Measurements from ENCODE around the gene PIGH.

PIGH gene

DNA sequence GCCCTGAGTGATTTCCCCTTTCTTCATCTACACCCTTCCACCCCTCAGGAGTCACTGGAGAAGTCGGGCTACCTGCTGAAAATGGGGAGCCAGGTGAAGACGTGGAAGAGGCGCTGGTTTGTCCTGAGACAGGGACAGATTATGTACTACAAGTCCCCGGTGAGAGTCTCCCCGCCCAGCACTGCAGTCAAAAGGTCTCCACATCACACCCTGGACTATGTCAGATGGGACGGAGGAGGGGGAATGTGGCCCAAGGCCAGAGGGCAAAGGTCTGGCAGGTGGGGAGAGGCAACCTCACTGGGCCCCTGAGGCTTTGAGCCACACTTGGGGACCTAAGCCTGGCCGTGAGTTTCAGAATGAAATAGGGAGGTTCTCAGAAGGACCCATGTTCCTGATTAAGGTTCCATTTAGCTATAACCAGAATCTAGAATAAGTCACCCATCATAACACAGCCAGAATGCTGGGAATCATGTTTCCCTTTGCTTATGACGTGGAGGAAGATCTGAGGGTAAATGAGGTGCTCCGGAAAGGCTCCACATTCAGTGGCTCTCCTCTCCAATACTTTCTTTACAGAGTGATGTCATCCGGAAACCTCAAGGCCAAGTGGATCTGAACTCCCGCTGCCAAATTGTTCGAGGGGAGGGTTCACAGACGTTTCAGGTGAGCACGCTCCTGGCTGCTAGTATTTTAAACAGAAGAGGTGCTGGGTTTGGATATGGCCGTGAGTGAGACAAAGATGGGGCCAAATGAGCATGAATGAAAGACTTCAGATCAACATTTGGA lies 26.6 kb downstream of the PIGH start:
- WGBS: 94% methylated on average over 15 of the region's 15 CpGs
- H3K9ac ChIP-seq (ENCODE audit: low read depth, low read length): no peak overlapping the region
- no peaks in the 10 kb centered on the region for H3K27me3 ChIP-seq (ENCODE audit: insufficient read depth, low read length)
- no peaks in the 10 kb centered on the region for H3K4me1 ChIP-seq (ENCODE audit: insufficient read depth, low read length)
- H3K9me3 ChIP-seq (ENCODE audit: insufficient read depth, low read depth, low read length): no peaks in the 10 kb centered on the region
- H3K27ac ChIP-seq (ENCODE audit: low read depth, low read length): no peak overlapping the region
- H3K4me3 ChIP-seq (ENCODE audit: low read length): no peak overlapping the region
- H3K36me3 ChIP-seq (ENCODE audit: insufficient read depth, low read length): peaks cover 43% of the 10 kb centered on the region

GRCh38 chr14:67572608-67573007 lies 27.5 kb downstream of the PIGH start:
- no peaks in the 10 kb centered on the region for H3K27me3 ChIP-seq (ENCODE audit: insufficient read depth, low read length)
- H3K36me3 ChIP-seq (ENCODE audit: insufficient read depth, low read length): peaks cover 37% of the 10 kb centered on the region
- 94% methylated on average over 5 of the region's 5 CpGs for WGBS
- H3K4me3 ChIP-seq (ENCODE audit: low read length): no peak overlapping the region
- H3K4me1 ChIP-seq (ENCODE audit: insufficient read depth, low read length): no peaks in the 10 kb centered on the region
- no peak overlapping the region for H3K27ac ChIP-seq (ENCODE audit: low read depth, low read length)
- no peak overlapping the region for H3K9ac ChIP-seq (ENCODE audit: low read depth, low read length)
- H3K9me3 ChIP-seq (ENCODE audit: insufficient read depth, low read depth, low read length): no peaks in the 10 kb centered on the region

GRCh38 chr14:67571991-67572323 lies 28.1 kb downstream of the PIGH start:
- Histone ChIP-seq H3K36me3 (ENCODE audit: insufficient read depth, low read length) (peaks cover 37% of the 10 kb centered on the region), H3K4me1 (ENCODE audit: insufficient read depth, low read length) (no peaks in the 10 kb centered on the region; the same call in 1 of the 2 replicates), H3K9me3 (ENCODE audit: insufficient read depth, low read depth, low read length) (no peaks in the 10 kb centered on the region), H3K9ac (ENCODE audit: low read depth, low read length) (no peak overlapping the region), H3K27me3 (ENCODE audit: insufficient read depth, low read length) (no peaks in the 10 kb centered on the region), H3K27ac (ENCODE audit: low read depth, low read length) (no peak overlapping the region), H3K4me3 (ENCODE audit: low read length) (no peak overlapping the region)
- 93% methylated on average over 19 of the region's 19 CpGs for WGBS

DNA sequence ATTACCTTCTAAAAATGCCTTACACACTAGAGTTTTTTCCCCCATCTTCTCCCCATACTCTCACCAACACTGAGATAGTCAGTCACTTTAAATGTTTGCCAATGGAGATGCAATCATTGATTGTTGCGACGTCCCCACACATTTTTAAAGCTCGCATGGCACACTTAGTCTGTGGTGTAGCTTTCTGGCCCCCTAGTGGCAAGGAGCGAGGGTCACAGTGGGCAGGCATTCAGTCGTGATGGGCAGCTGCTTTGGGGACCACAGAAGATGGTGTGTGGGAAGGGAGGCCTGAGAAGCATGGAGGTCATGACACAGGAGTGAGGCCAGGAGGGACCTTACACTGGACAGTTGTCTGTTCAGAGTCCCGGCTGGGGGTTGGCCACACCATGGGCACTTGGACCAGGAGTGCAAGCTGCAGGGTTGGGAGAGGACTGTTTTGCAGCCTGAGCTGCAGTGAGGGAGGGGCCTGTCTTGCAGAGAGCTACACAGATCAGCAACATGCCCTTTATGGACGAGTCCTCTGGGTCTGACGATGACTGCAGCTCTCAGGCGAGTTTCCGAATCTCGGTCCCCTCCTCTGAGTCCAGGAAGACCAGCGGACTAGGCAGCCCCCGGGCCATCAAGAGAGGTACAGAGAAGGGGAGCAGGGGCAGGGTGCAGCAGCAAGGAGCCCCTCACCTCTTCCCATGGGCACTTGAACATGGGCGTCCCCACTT lies 28.6 kb downstream of the PIGH start:
- no peak overlapping the region for H3K4me3 ChIP-seq (ENCODE audit: low read length)
- peaks cover 32% of the 10 kb centered on the region for H3K36me3 ChIP-seq (ENCODE audit: insufficient read depth, low read length)
- WGBS: 58% methylated on average over 14 of the region's 14 CpGs
- no peaks in the 10 kb centered on the region; the same call in 1 of the 2 replicates for H3K4me1 ChIP-seq (ENCODE audit: insufficient read depth, low read length)
- no peak overlapping the region for H3K27ac ChIP-seq (ENCODE audit: low read depth, low read length)
- H3K27me3 ChIP-seq (ENCODE audit: insufficient read depth, low read length): no peaks in the 10 kb centered on the region
- H3K9ac ChIP-seq (ENCODE audit: low read depth, low read length): no peak overlapping the region
- H3K9me3 ChIP-seq (ENCODE audit: insufficient read depth, low read depth, low read length): no peaks in the 10 kb centered on the region

DNA sequence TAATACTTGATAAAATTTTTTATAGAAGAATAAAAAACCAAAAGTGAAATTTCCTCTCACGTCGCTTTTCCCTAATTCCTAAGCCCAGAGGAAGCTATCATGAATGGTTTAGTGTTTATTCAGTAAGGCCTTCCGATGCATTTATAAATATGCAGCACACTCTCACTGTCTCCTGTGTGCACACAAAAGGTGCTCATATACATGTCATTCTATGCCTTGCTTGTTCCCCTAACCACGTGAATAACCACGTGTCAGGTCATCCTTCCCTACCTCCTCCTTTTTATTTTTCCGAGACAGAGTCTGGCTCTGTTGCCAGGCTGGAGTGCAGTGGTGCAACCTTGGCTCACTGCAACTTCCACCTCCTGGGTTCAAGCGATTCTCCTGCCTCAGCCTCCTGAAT lies 29.6 kb downstream of the PIGH start:
- Histone ChIP-seq H3K27me3 (ENCODE audit: insufficient read depth, low read length) (no peaks in the 10 kb centered on the region), H3K4me1 (ENCODE audit: insufficient read depth, low read length) (no peaks in the 10 kb centered on the region; the same call in 1 of the 2 replicates), H3K9ac (ENCODE audit: low read depth, low read length) (no peak overlapping the region), H3K4me3 (ENCODE audit: low read length) (no peak overlapping the region), H3K27ac (ENCODE audit: low read depth, low read length) (no peak overlapping the region), H3K36me3 (ENCODE audit: insufficient read depth, low read length) (peaks cover 23% of the 10 kb centered on the region; the same call in 1 of the 2 replicates), H3K9me3 (ENCODE audit: insufficient read depth, low read depth, low read length) (no peaks in the 10 kb centered on the region)
- WGBS: 97% methylated on average over 5 of the region's 7 CpGs

DNA sequence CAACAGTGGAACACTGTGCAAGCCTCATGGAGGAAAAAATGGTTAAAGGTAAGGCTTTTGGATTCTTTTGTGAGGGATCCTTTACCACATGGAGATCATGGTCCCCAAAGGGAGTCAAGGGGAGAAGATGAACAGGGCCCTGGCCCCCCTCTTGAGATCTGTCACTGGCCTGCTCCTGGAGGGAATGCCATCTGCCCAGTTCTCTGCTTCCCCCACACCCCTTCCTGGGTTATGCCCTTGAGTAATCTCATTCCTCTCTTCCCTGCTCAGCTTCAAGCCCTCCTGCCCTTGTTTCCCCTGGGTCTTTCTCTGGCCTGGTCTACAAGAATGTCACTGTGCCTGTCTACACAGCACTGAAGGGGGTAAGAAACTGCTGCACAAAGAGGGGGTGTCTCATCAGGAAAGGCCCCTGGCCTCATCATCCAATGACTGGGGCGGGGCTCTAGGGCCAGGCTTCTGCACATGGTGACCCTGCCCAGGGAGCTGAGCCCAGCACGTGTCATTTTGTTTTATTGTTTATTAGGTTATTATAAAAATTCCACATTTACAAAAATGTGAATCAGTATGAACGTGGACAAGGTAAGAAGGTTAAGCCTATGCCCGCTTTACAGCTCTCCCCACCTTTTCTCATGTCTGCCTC lies 30.3 kb downstream of the PIGH start:
- Histone ChIP-seq H3K27me3 (ENCODE audit: insufficient read depth, low read length) (no peaks in the 10 kb centered on the region), H3K4me1 (ENCODE audit: insufficient read depth, low read length) (no peaks in the 10 kb centered on the region; the same call in 1 of the 2 replicates), H3K9ac (ENCODE audit: low read depth, low read length) (no peak overlapping the region), H3K36me3 (ENCODE audit: insufficient read depth, low read length) (peaks cover 18% of the 10 kb centered on the region; the same call in 1 of the 2 replicates), H3K4me3 (ENCODE audit: low read length) (no peak overlapping the region), H3K9me3 (ENCODE audit: insufficient read depth, low read depth, low read length) (no peaks in the 10 kb centered on the region), H3K27ac (ENCODE audit: low read depth, low read length) (no peak overlapping the region)
- 89% methylated on average over 3 of the region's 4 CpGs for WGBS

GRCh38 chr14:67569011-67569650 lies 30.9 kb downstream of the PIGH start:
- Histone ChIP-seq H3K27me3 (ENCODE audit: insufficient read depth, low read length) (no peaks in the 10 kb centered on the region), H3K9me3 (ENCODE audit: insufficient read depth, low read depth, low read length) (no peaks in the 10 kb centered on the region), H3K36me3 (ENCODE audit: insufficient read depth, low read length) (peaks cover 12% of the 10 kb centered on the region; the same call in 1 of the 2 replicates), H3K4me1 (ENCODE audit: insufficient read depth, low read length) (no peaks in the 10 kb centered on the region; the same call in 1 of the 2 replicates), H3K9ac (ENCODE audit: low read depth, low read length) (no peak overlapping the region), H3K4me3 (ENCODE audit: low read length) (no peak overlapping the region), H3K27ac (ENCODE audit: low read depth, low read length) (no peak overlapping the region)
- WGBS: 91% methylated on average over 11 of the region's 11 CpGs

- WGBS: 92% methylated on average over 3 of the region's 3 CpGs
- Histone ChIP-seq H3K4me1 (ENCODE audit: insufficient read depth, low read length) (no peaks in the 10 kb centered on the region; the same call in 1 of the 2 replicates), H3K9ac (ENCODE audit: low read depth, low read length) (no peak overlapping the region), H3K4me3 (ENCODE audit: low read length) (no peak overlapping the region), H3K27ac (ENCODE audit: low read depth, low read length) (no peak overlapping the region), H3K9me3 (ENCODE audit: insufficient read depth, low read depth, low read length) (no peaks in the 10 kb centered on the region), H3K36me3 (ENCODE audit: insufficient read depth, low read length) (peaks cover 8% of the 10 kb centered on the region; the same call in 1 of the 2 replicates), H3K27me3 (ENCODE audit: insufficient read depth, low read length) (no peaks in the 10 kb centered on the region)
These were observed 32.4 kb downstream of the PIGH start for GRCh38 chr14:67567654-67568053.

DNA sequence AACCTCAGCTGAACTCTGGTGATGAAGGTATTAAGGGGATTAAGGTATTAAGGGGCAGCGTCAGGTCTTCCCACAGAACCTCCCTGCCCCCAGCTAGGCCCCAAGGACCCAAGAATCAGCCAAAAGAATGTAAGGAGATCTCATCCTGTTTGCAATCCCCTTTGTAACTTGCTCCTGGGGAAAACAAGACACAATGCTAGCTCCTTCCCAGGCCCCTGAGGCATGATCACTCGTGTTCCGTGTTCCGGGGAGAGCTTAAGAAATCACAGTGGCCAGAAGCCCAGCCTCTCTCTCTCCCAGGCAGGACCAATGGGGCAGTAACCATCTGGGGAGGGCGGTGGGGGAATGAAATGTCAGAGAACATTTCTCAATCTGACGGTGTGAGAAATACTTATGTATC lies 33.2 kb downstream of the PIGH start:
- H3K4me1 ChIP-seq (ENCODE audit: insufficient read depth, low read length): no peaks in the 10 kb centered on the region; the same call in 1 of the 2 replicates
- no peak overlapping the region for H3K4me3 ChIP-seq (ENCODE audit: low read length)
- H3K27me3 ChIP-seq (ENCODE audit: insufficient read depth, low read length): no peaks in the 10 kb centered on the region
- H3K9ac ChIP-seq (ENCODE audit: low read depth, low read length): no peak overlapping the region
- peaks cover 16% of the 10 kb centered on the region; the same call in 1 of the 2 replicates for H3K36me3 ChIP-seq (ENCODE audit: insufficient read depth, low read length)
- no peaks in the 10 kb centered on the region for H3K9me3 ChIP-seq (ENCODE audit: insufficient read depth, low read depth, low read length)
- peak overlapping the region; percentile 14; the same call in 1 of the 2 replicates for H3K27ac ChIP-seq (ENCODE audit: low read depth, low read length)
- 76% methylated on average over 5 of the region's 6 CpGs for WGBS

- no peaks in the 10 kb centered on the region; the same call in 1 of the 2 replicates for H3K4me1 ChIP-seq (ENCODE audit: insufficient read depth, low read length)
- H3K9ac ChIP-seq (ENCODE audit: low read depth, low read length): no peak overlapping the region
- H3K4me3 ChIP-seq (ENCODE audit: low read length): no peak overlapping the region
- H3K9me3 ChIP-seq (ENCODE audit: insufficient read depth, low read depth, low read length): no peaks in the 10 kb centered on the region
- no peak overlapping the region for H3K27ac ChIP-seq (ENCODE audit: low read depth, low read length)
- H3K27me3 ChIP-seq (ENCODE audit: insufficient read depth, low read length): no peaks in the 10 kb centered on the region
- H3K36me3 ChIP-seq (ENCODE audit: insufficient read depth, low read length): peaks cover 29% of the 10 kb centered on the region; the same call in 1 of the 2 replicates
- 95% methylated on average over 5 of the region's 5 CpGs for WGBS
These were observed 35.8 kb downstream of the PIGH start for GRCh38 chr14:67564236-67564635.

Measured in HUES64 (cell line).